Subcutaneous abdominal adipose tissue (tissue), 5 donors: ENCODE measurements around the gene EXOC3.

Experiments used
- H3K27ac ChIP-seq: one replicate; pipeline ENCODE4 v1.7.0; 2013; ENCODE audit warnings: low read depth, mild to moderate bottlenecking, inconsistent platforms, low read length, moderate library complexity
- H3K27me3 ChIP-seq, 5 donors: one replicate each; pipeline ENCODE4 v1.7.0; 2013; ENCODE audit warnings: low read length in 5 of 5, inconsistent platforms in 1 of 5; ENCODE audit not compliant: control insufficient read depth in 5 of 5, insufficient read depth in 4 of 5
- H3K36me3 ChIP-seq, 5 donors: one replicate each; pipeline ENCODE4 v1.7.0; 2013; ENCODE audit warnings: low read length in 5 of 5; ENCODE audit not compliant: control insufficient read depth in 5 of 5, insufficient read depth in 5 of 5
- H3K4me1 ChIP-seq, 5 donors: one replicate each; pipeline ENCODE4 v1.7.0; 2013; ENCODE audit warnings: low read length in 5 of 5, mild to moderate bottlenecking in 3 of 5, moderate library complexity in 1 of 5; ENCODE audit not compliant: control insufficient read depth in 5 of 5, insufficient read depth in 5 of 5
- H3K4me3 ChIP-seq, 5 donors: one replicate each; pipeline ENCODE4 v1.7.0; 2013; ENCODE audit warnings: low read length in 5 of 5, low read depth in 1 of 5
- H3K9ac ChIP-seq, 5 donors: one replicate each; pipeline ENCODE4 v1.7.0; 2013; ENCODE audit warnings: low read length in 5 of 5, mild to moderate bottlenecking in 4 of 5, moderate library complexity in 3 of 5
- H3K9me3 ChIP-seq, 5 donors: one replicate each; pipeline ENCODE4 v1.7.0; 2013; ENCODE audit warnings: low read length in 5 of 5; ENCODE audit not compliant: control insufficient read depth in 5 of 5
- donor health status: healthy.
- donor health status: healthy.
- donor health status: healthy.
- donor health status: healthy.
- donor health status: healthy.

EXOC3 gene

GRCh38 chr5:446066-446882, 3.3 kb downstream of the EXOC3 start:
- H3K9ac ChIP-seq = peak overlapping the region in 1 of 5 donors; percentile 7
- peaks cover 5 to 36% (median 35%) of the 10 kb centered on the region in 5 donors for H3K4me1 ChIP-seq
- peaks cover 15 to 43% (median 42%) of the 10 kb centered on the region in 5 donors for H3K36me3 ChIP-seq
- H3K9me3 ChIP-seq = no peaks in the 10 kb centered on the region
- no peak overlapping the region for H3K4me3 ChIP-seq
- H3K27me3 ChIP-seq = no peaks in the 10 kb centered on the region
- H3K27ac ChIP-seq = no peak overlapping the region

GRCh38 chr5:446883-447263, 3.9 kb downstream of the EXOC3 start:
- Histone ChIP-seq H3K9me3 (peaks cover under 1 to 6% (median 4%) of the 10 kb centered on the region in 5 donors), H3K36me3 (peaks cover 21 to 49% (median 44%) of the 10 kb centered on the region in 5 donors)

GRCh38 chr5:447501-447900, 4.5 kb downstream of the EXOC3 start:
- Histone ChIP-seq H3K9ac (no peak overlapping the region), H3K27me3 (no peaks in the 10 kb centered on the region), H3K36me3 (peaks cover 27 to 52% (median 50%) of the 10 kb centered on the region in 5 donors), H3K4me3 (no peak overlapping the region), H3K9me3 (peaks cover 6 to 11% (median 10%) of the 10 kb centered on the region in 5 donors), H3K27ac (no peak overlapping the region), H3K4me1 (peaks cover 3 to 29% (median 29%) of the 10 kb centered on the region in 5 donors)

More at GRCh38 chr5:446883-447263, 3.9 kb downstream of the EXOC3 start:
- H3K9ac ChIP-seq = no peak overlapping the region
- H3K27ac ChIP-seq = no peak overlapping the region
- H3K27me3 ChIP-seq = no peaks in the 10 kb centered on the region
- no peak overlapping the region for H3K4me3 ChIP-seq
- peaks cover 5 to 35% (median 35%) of the 10 kb centered on the region in 5 donors for H3K4me1 ChIP-seq

GRCh38 chr5:448061-448765, 5.2 kb downstream of the EXOC3 start:
- no peak overlapping the region for H3K4me3 ChIP-seq
- peaks cover 27 to 59% (median 58%) of the 10 kb centered on the region in 5 donors for H3K36me3 ChIP-seq
- no peak overlapping the region for H3K27ac ChIP-seq
- H3K9ac ChIP-seq = no peak overlapping the region
- H3K27me3 ChIP-seq = no peaks in the 10 kb centered on the region
- peaks cover 6 to 11% (median 10%) of the 10 kb centered on the region in 5 donors for H3K9me3 ChIP-seq
- H3K4me1 ChIP-seq = peaks cover 3 to 26% (median 24%) of the 10 kb centered on the region in 5 donors

GRCh38 chr5:448766-449090, 5.8 kb downstream of the EXOC3 start:
- peaks cover 27 to 64% (median 63%) of the 10 kb centered on the region in 5 donors for H3K36me3 ChIP-seq
- no peak overlapping the region for H3K9ac ChIP-seq
- H3K27ac ChIP-seq = no peak overlapping the region

GRCh38 chr5:449151-449550, 6.2 kb downstream of the EXOC3 start:
- Histone ChIP-seq H3K9ac (no peak overlapping the region), H3K27ac (no peak overlapping the region), H3K27me3 (no peaks in the 10 kb centered on the region), H3K4me3 (no peak overlapping the region), H3K9me3 (peaks cover 6 to 11% (median 10%) of the 10 kb centered on the region in 5 donors), H3K36me3 (peaks cover 27 to 68% (median 67%) of the 10 kb centered on the region in 5 donors), H3K4me1 (peaks cover 3 to 18% (median 15%) of the 10 kb centered on the region in 5 donors)

More at GRCh38 chr5:448766-449090, 5.8 kb downstream of the EXOC3 start:
- peaks cover 6 to 11% (median 10%) of the 10 kb centered on the region in 5 donors for H3K9me3 ChIP-seq
- H3K4me3 ChIP-seq = no peak overlapping the region
- H3K27me3 ChIP-seq = no peaks in the 10 kb centered on the region
- peaks cover 3 to 22% (median 19%) of the 10 kb centered on the region in 5 donors for H3K4me1 ChIP-seq

GRCh38 chr5:451587-452458, 8.8 kb downstream of the EXOC3 start:
- Histone ChIP-seq H3K9ac (no peak overlapping the region), H3K9me3 (peaks cover 6 to 11% (median 10%) of the 10 kb centered on the region in 5 donors), H3K27ac (no peak overlapping the region), H3K36me3 (peaks cover 27 to 82% (median 77%) of the 10 kb centered on the region in 5 donors), H3K27me3 (no peaks in the 10 kb centered on the region), H3K4me3 (no peak overlapping the region), H3K4me1 (peaks cover 0 to 14% (median 12%) of the 10 kb centered on the region in 5 donors)

GRCh38 chr5:452978-453710, 10.2 kb downstream of the EXOC3 start:
- no peak overlapping the region for H3K27ac ChIP-seq

More at GRCh38 chr5:452978-453710, 10.2 kb downstream of the EXOC3 start:
- H3K27me3 ChIP-seq = no peaks in the 10 kb centered on the region
- H3K4me1 ChIP-seq = peaks cover 0 to 7% (median 6%) of the 10 kb centered on the region in 5 donors
- H3K36me3 ChIP-seq = peaks cover 29 to 82% (median 77%) of the 10 kb centered on the region in 5 donors
- no peak overlapping the region for H3K9ac ChIP-seq
- H3K9me3 ChIP-seq = peaks cover 6 to 11% (median 10%) of the 10 kb centered on the region in 5 donors
- no peak overlapping the region for H3K4me3 ChIP-seq
